HEK293 (cell line): Measurements from ENCODE around the gene ZNF296.

Experiments
- CTCF ChIA-PET: fragments of 350-600 bp; formaldehyde crosslinking; extraction: SDS; loops from one replicate; lab custom pipeline; 2021; ENCODE audit warnings: antibody characterized with exemption; lab: Yijun Ruan, JAX
- POLR2A ChIA-PET: fragments of 300-600 bp; formaldehyde crosslinking; extraction: SDS; loops from one replicate; lab custom pipeline; 2020; ENCODE audit warnings: antibody characterized with exemption, inconsistent platforms; lab: Yijun Ruan, JAX
- H3K27ac ChIP-seq: fragments of 200-500 bp; sonication (Bioruptor generic); 2 replicates; pipeline ENCODE4 v1.5.1; 2014; ENCODE audit warnings: low read depth, low read length, control low read depth, inconsistent platforms; ENCODE audit errors: extremely low read depth
- H3K36me3 ChIP-seq, 2 experiments: fragments of 200-500 bp in 1 of 2; sonication (Bioruptor generic) in 1 of 2; 1 replicate in 1 of 2; 2 replicates in 1 of 2; pipeline ENCODE4 v1.5.1; 2014 to 2017; ENCODE audit warnings: inconsistent platforms in 2 of 2, low read length in 2 of 2; ENCODE audit not compliant: control insufficient read depth in 2 of 2, insufficient read depth in 1 of 2
- H3K4me1 ChIP-seq: fragments of 200-500 bp; sonication (Bioruptor generic); 2 replicates; pipeline ENCODE4 v1.5.1; 2014; ENCODE audit warnings: mild to moderate bottlenecking, low read length, inconsistent platforms; ENCODE audit not compliant: control insufficient read depth, insufficient read depth
- H3K4me3 ChIP-seq: 2 replicates; pipeline ENCODE4 v1.5.1; 2011; ENCODE audit warnings: low read depth, mild to moderate bottlenecking, control low read depth, low read length, moderate library complexity
- H3K9me3 ChIP-seq: fragments of 200-500 bp; sonication (Bioruptor generic); 2 replicates; pipeline ENCODE4 v1.5.1; 2014; ENCODE audit warnings: low read depth, low read length, inconsistent platforms; ENCODE audit not compliant: control insufficient read depth, insufficient read depth
- BCL11A ChIP-seq: fragments of 450-650 bp; formaldehyde crosslinking; IDR thresholded peaks from 2 replicates; pipeline ENCODE4 v1.5.1; 2016; ENCODE audit warnings: low read depth, missing biosample characterization, missing genetic modification characterization
- GLIS1 ChIP-seq: fragments of 450-650 bp; formaldehyde crosslinking; IDR thresholded peaks from 2 replicates; pipeline ENCODE4 v1.5.1; 2016; ENCODE audit warnings: missing biosample characterization, missing genetic modification characterization
- GLIS2 ChIP-seq: fragments of 450-650 bp; formaldehyde crosslinking; IDR thresholded peaks from 2 replicates; pipeline ENCODE4 v1.5.1; 2016; ENCODE audit warnings: missing biosample characterization, missing genetic modification characterization
- HOXA7 ChIP-seq: sonication (generic); formaldehyde crosslinking; IDR thresholded peaks from 2 replicates; pipeline ENCODE4 v1.8.1; 2022; ENCODE audit warnings: missing genetic modification reagents, borderline replicate concordance
- KLF17 ChIP-seq: fragments of 450-650 bp; formaldehyde crosslinking; IDR thresholded peaks from 2 replicates; pipeline ENCODE4 v1.5.1; 2016; ENCODE audit warnings: missing biosample characterization, missing genetic modification characterization
- OVOL3 ChIP-seq: fragments of 450-650 bp; formaldehyde crosslinking; IDR thresholded peaks from 2 replicates; pipeline ENCODE4 v1.5.1; 2016; ENCODE audit warnings: missing biosample characterization, missing genetic modification characterization
- PATZ1 ChIP-seq: fragments of 450-650 bp; formaldehyde crosslinking; IDR thresholded peaks from 2 replicates; pipeline ENCODE4 v1.5.1; 2016; ENCODE audit warnings: missing biosample characterization, missing genetic modification characterization
- PRDM4 ChIP-seq: fragments of 450-650 bp; formaldehyde crosslinking; IDR thresholded peaks from 2 replicates; pipeline ENCODE4 v1.5.1; 2017; ENCODE audit warnings: missing biosample characterization, missing genetic modification characterization
- SCRT1 ChIP-seq: fragments of 450-650 bp; formaldehyde crosslinking; IDR thresholded peaks from 2 replicates; pipeline ENCODE4 v1.5.1; 2016; ENCODE audit warnings: missing biosample characterization, missing genetic modification characterization, borderline replicate concordance
- SP7 ChIP-seq: fragments of 450-650 bp; formaldehyde crosslinking; IDR thresholded peaks from 2 replicates; pipeline ENCODE4 v1.5.1; 2016; ENCODE audit warnings: missing biosample characterization, missing genetic modification characterization
- ZBTB20 ChIP-seq: fragments of 450-650 bp; formaldehyde crosslinking; IDR thresholded peaks from 2 replicates; pipeline ENCODE4 v1.5.1; 2016; ENCODE audit warnings: missing biosample characterization, missing genetic modification characterization
- ZEB2 ChIP-seq: fragments of 450-650 bp; formaldehyde crosslinking; IDR thresholded peaks from 2 replicates; pipeline ENCODE4 v1.5.1; 2016; ENCODE audit warnings: missing biosample characterization, missing genetic modification characterization
- ZFHX2 ChIP-seq: fragments of 450-650 bp; formaldehyde crosslinking; conservative IDR thresholded peaks from 2 replicates; pipeline ENCODE4 v1.5.1; 2016; ENCODE audit warnings: missing biosample characterization, missing genetic modification characterization
- ZFP37 ChIP-seq: fragments of 450-650 bp; formaldehyde crosslinking; IDR thresholded peaks from 2 replicates; pipeline ENCODE4 v1.5.1; 2016; ENCODE audit warnings: missing biosample characterization, missing genetic modification characterization
- ZNF19 ChIP-seq: fragments of 450-650 bp; formaldehyde crosslinking; IDR thresholded peaks from 2 replicates; pipeline ENCODE4; 2016; ENCODE audit warnings: missing biosample characterization, missing genetic modification characterization, low read depth
- ZNF239 ChIP-seq: fragments of 450-650 bp; formaldehyde crosslinking; IDR thresholded peaks from 2 replicates; pipeline ENCODE4 v1.5.1; 2016; ENCODE audit warnings: missing biosample characterization, missing genetic modification characterization
- ZNF266 ChIP-seq: fragments of 450-650 bp; formaldehyde crosslinking; IDR thresholded peaks from 2 replicates; pipeline ENCODE4 v1.5.1; 2016; ENCODE audit warnings: missing biosample characterization, missing genetic modification characterization, low read depth
- ZNF366 ChIP-seq: fragments of 450-650 bp; formaldehyde crosslinking; conservative IDR thresholded peaks from 2 replicates; pipeline ENCODE4 v1.5.1; 2016; ENCODE audit warnings: missing biosample characterization, missing genetic modification characterization
- ZNF394 ChIP-seq: fragments of 450-650 bp; formaldehyde crosslinking; IDR thresholded peaks from 2 replicates; pipeline ENCODE4 v1.5.1; 2016; ENCODE audit warnings: missing biosample characterization, missing genetic modification characterization, mild to moderate bottlenecking, moderate library complexity, borderline replicate concordance
- ZNF560 ChIP-seq: fragments of 450-650 bp; formaldehyde crosslinking; IDR thresholded peaks from 2 replicates; pipeline ENCODE4 v1.5.1; 2017; ENCODE audit warnings: missing biosample characterization, missing genetic modification characterization, borderline replicate concordance
- ZNF600 ChIP-seq: fragments of 450-650 bp; formaldehyde crosslinking; IDR thresholded peaks from 2 replicates; pipeline ENCODE4 v1.5.1; 2016; ENCODE audit warnings: missing biosample characterization, missing genetic modification characterization
- ZNF624 ChIP-seq: fragments of 450-650 bp; formaldehyde crosslinking; IDR thresholded peaks from 2 replicates; pipeline ENCODE4 v1.5.1; 2017; ENCODE audit warnings: missing biosample characterization, missing genetic modification characterization
- ZNF645 ChIP-seq: fragments of 450-650 bp; formaldehyde crosslinking; IDR thresholded peaks from 2 replicates; pipeline ENCODE4; 2016; ENCODE audit warnings: missing biosample characterization, missing genetic modification characterization
- ZSCAN4 ChIP-seq: fragments of 450-650 bp; formaldehyde crosslinking; IDR thresholded peaks from 2 replicates; pipeline ENCODE4 v1.5.1; 2017; ENCODE audit warnings: missing biosample characterization, missing genetic modification characterization

Gene ZNF296

GRCh38 chr19:45098521-45099466 is 22.5 kb upstream of the ZNF296 start (continued):
- no peak for TF ChIP-seq PRDM4
- TF ChIP-seq KLF17 (tag by site-specific recombination), result no peak
- no peak for TF ChIP-seq ZNF366 (tag by site-specific recombination)
- no peak for TF ChIP-seq ZNF266
- TF ChIP-seq HOXA7 (CRISPR knock-in tag), result no peak
- TF ChIP-seq SCRT1 (tag by site-specific recombination), result no peak

- no peak overlapping the region for H3K27ac ChIP-seq
- peaks cover 33% of the 10 kb centered on the region for H3K4me1 ChIP-seq
- CTCF ChIA-PET, result interaction anchor here (0.5 to 2.7 kb wide), 6 partner anchors 8 to 133 kb away, joined by 3 to 24 read pairs (median 4); no protein-coding TSS in a partner anchor
- peak; percentile 95 for TF ChIP-seq GLIS1 (tag by site-specific recombination)
- peak; percentile 69; the same call in 1 of the 2 replicates for TF ChIP-seq ZNF600
- no peak for TF ChIP-seq OVOL3 (tag by site-specific recombination)
- TF ChIP-seq ZNF645 (tag by site-specific recombination), result no peak
- 0 out of 2 replicates have a peak, but pooled peaks have one; percentile 15 for TF ChIP-seq ZSCAN4 (tag by site-specific recombination)
- peak; percentile 35; the same call in 1 of the 2 replicates for TF ChIP-seq BCL11A
- 0 out of 2 replicates have a peak, but pooled peaks have one; percentile 34 for TF ChIP-seq ZFP37 (tag by site-specific recombination)
- TF ChIP-seq GLIS2, result peak; percentile 68
- 0 out of 2 replicates have a peak, but pooled peaks have one; percentile 8 for TF ChIP-seq SP7 (tag by site-specific recombination)
- no peak for TF ChIP-seq ZNF394 (tag by site-specific recombination)
- no peak for TF ChIP-seq ZNF560
- TF ChIP-seq ZNF239 (tag by site-specific recombination), result no peak
- no peak for TF ChIP-seq ZNF624
- TF ChIP-seq ZBTB20 (tag by site-specific recombination), result peak; percentile 31; the same call in 1 of the 2 replicates
- TF ChIP-seq ZEB2, result peak; percentile 57; the same call in 1 of the 2 replicates
- TF ChIP-seq ZNF19 (tag by site-specific recombination), result no peak
- 0 out of 2 replicates have a peak, but pooled peaks have one; percentile 19 for TF ChIP-seq ZFHX2 (tag by site-specific recombination)
- TF ChIP-seq KLF17 (tag by site-specific recombination), result peak; percentile 17; the same call in 1 of the 2 replicates
- TF ChIP-seq PATZ1 (tag by site-specific recombination), result peak; percentile 65; the same call in 1 of the 2 replicates
These were observed 21.7 kb upstream of the ZNF296 start for GRCh38 chr19:45097776-45098520.

More at GRCh38 chr19:45097776-45098520, 21.7 kb upstream of the ZNF296 start:
- Histone ChIP-seq H3K36me3 (peaks cover 7 to 36% of the 10 kb centered on the region in 2 experiments; a peak in 2 of 3 replicates), H3K9me3 (no peaks in the 10 kb centered on the region), H3K4me3 (no peak overlapping the region)
- POLR2A ChIA-PET, result interaction anchor here (1.3 to 1.7 kb wide), 4 partner anchors 8 to 80 kb away, joined by 4 to 8 read pairs (median 4); partner anchors contain the start of genes BLOC1S3, CLASRP and TRAPPC6A
